ENCODE data around the gene BRIP1. TPM values are rescaled to one million over a fixed set of nuclear protein-coding genes. Genes with fewer than 3 reads are reported as not detected.

The BRIP1 gene
- polyA plus RNA-seq, 1 of the 3 experiments (the other 2 are of a cell fraction) = 2.0 TPM

DNA sequence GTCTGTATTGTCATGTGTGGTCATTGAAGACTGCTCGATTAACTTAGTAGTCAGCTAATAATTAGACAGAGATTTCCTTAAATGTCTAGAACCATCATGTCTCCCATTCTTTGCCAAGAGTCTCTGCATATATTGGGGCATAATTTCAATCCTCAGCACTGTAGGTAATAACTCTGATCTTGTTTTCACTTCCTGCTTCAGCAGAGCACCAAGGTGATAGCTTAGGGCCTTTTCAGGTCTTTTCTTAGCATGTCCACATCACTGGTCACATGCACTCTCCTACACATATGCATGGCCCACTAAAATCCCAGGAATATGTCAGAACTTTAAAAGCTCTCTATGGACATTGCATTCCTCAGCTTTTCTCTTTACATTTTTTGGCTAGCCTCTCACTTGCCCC lies 162.0 kb downstream of the BRIP1 start:
- Histone ChIP-seq H4K20me1 (ENCODE audit: insufficient read depth) (no peaks in the 10 kb centered on the region), H3K79me2 (ENCODE audit: insufficient read depth) (no peaks in the 10 kb centered on the region), H3K9me2 (no peaks in the 10 kb centered on the region), H2AFZ (ENCODE audit: low read depth) (no peak overlapping the region), H3K4me2 (no peak overlapping the region), H3K4me3 (ENCODE audit: low read depth in 2 of 2, low read length in 1 of 2) (no peak overlapping the region), H3K9ac (no peak overlapping the region), H3K27ac (ENCODE audit: low read depth in 2 of 2, low read length in 1 of 2) (no peak overlapping the region), H3K4me1 (ENCODE audit: control insufficient read depth in 1 of 2, insufficient read depth in 2 of 2, low read depth in 1 of 2, low read length in 1 of 2) (no peaks in the 10 kb centered on the region), H3K27me3 (ENCODE audit: insufficient read depth) (no peaks in the 10 kb centered on the region), H3K36me3 (replicated peaks in 1 of 2; ENCODE audit: control insufficient read depth in 1 of 2, insufficient read depth in 2 of 2, low read length in 1 of 2) (peaks cover 0 to 52% of the 10 kb centered on the region in 2 experiments), H3F3A (replicated peaks; ENCODE audit: insufficient read depth) (no peaks in the 10 kb centered on the region), H3K9me3 (peaks cover 25% of the 10 kb centered on the region)
- WGBS (ENCODE audit: low lambda C conversion rate) = 89% methylated on average over 1 of the region's 1 CpG
- no peak for TF ChIP-seq YY1 (IDR thresholded peaks at IDR 0.05; ENCODE audit: low read depth)
- TF ChIP-seq, protein P1, sequence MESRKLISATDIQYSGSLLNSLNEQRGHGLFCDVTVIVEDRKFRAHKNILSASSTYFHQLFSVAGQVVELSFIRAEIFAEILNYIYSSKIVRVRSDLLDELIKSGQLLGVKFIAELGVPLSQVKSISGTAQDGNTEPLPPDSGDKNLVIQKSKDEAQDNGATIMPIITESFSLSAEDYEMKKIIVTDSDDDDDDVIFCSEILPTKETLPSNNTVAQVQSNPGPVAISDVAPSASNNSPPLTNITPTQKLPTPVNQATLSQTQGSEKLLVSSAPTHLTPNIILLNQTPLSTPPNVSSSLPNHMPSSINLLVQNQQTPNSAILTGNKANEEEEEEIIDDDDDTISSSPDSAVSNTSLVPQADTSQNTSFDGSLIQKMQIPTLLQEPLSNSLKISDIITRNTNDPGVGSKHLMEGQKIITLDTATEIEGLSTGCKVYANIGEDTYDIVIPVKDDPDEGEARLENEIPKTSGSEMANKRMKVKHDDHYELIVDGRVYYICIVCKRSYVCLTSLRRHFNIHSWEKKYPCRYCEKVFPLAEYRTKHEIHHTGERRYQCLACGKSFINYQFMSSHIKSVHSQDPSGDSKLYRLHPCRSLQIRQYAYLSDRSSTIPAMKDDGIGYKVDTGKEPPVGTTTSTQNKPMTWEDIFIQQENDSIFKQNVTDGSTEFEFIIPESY (IDR thresholded peaks at IDR 0.05; ENCODE audit: borderline replicate concordance, low read depth) = no peak
- TF ChIP-seq TEAD4 (IDR thresholded peaks at IDR 0.05; ENCODE audit: borderline replicate concordance, insufficient read depth) = no peak
- no peak for TF ChIP-seq FOXM1 (IDR thresholded peaks at IDR 0.05; ENCODE audit: low read depth)
- TF ChIP-seq, protein P2, sequence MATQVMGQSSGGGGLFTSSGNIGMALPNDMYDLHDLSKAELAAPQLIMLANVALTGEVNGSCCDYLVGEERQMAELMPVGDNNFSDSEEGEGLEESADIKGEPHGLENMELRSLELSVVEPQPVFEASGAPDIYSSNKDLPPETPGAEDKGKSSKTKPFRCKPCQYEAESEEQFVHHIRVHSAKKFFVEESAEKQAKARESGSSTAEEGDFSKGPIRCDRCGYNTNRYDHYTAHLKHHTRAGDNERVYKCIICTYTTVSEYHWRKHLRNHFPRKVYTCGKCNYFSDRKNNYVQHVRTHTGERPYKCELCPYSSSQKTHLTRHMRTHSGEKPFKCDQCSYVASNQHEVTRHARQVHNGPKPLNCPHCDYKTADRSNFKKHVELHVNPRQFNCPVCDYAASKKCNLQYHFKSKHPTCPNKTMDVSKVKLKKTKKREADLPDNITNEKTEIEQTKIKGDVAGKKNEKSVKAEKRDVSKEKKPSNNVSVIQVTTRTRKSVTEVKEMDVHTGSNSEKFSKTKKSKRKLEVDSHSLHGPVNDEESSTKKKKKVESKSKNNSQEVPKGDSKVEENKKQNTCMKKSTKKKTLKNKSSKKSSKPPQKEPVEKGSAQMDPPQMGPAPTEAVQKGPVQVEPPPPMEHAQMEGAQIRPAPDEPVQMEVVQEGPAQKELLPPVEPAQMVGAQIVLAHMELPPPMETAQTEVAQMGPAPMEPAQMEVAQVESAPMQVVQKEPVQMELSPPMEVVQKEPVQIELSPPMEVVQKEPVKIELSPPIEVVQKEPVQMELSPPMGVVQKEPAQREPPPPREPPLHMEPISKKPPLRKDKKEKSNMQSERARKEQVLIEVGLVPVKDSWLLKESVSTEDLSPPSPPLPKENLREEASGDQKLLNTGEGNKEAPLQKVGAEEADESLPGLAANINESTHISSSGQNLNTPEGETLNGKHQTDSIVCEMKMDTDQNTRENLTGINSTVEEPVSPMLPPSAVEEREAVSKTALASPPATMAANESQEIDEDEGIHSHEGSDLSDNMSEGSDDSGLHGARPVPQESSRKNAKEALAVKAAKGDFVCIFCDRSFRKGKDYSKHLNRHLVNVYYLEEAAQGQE (IDR thresholded peaks at IDR 0.05; ENCODE audit: low read depth, low read length) = no peak
- TF ChIP-seq, protein P3, sequence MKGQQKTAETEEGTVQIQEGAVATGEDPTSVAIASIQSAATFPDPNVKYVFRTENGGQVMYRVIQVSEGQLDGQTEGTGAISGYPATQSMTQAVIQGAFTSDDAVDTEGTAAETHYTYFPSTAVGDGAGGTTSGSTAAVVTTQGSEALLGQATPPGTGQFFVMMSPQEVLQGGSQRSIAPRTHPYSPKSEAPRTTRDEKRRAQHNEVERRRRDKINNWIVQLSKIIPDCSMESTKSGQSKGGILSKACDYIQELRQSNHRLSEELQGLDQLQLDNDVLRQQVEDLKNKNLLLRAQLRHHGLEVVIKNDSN (IDR thresholded peaks at IDR 0.05; ENCODE audit: borderline replicate concordance, low read depth) = no peak
- TF ChIP-seq, protein P4, sequence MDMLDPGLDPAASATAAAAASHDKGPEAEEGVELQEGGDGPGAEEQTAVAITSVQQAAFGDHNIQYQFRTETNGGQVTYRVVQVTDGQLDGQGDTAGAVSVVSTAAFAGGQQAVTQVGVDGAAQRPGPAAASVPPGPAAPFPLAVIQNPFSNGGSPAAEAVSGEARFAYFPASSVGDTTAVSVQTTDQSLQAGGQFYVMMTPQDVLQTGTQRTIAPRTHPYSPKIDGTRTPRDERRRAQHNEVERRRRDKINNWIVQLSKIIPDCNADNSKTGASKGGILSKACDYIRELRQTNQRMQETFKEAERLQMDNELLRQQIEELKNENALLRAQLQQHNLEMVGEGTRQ (IDR thresholded peaks at IDR 0.05; ENCODE audit: borderline replicate concordance, low read depth, low read length) = no peak
- TF ChIP-seq RFX5 (IDR thresholded peaks at IDR 0.05; ENCODE audit: low read length) = no peak
- TF ChIP-seq, protein P5, sequence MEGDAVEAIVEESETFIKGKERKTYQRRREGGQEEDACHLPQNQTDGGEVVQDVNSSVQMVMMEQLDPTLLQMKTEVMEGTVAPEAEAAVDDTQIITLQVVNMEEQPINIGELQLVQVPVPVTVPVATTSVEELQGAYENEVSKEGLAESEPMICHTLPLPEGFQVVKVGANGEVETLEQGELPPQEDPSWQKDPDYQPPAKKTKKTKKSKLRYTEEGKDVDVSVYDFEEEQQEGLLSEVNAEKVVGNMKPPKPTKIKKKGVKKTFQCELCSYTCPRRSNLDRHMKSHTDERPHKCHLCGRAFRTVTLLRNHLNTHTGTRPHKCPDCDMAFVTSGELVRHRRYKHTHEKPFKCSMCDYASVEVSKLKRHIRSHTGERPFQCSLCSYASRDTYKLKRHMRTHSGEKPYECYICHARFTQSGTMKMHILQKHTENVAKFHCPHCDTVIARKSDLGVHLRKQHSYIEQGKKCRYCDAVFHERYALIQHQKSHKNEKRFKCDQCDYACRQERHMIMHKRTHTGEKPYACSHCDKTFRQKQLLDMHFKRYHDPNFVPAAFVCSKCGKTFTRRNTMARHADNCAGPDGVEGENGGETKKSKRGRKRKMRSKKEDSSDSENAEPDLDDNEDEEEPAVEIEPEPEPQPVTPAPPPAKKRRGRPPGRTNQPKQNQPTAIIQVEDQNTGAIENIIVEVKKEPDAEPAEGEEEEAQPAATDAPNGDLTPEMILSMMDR (IDR thresholded peaks at IDR 0.05) = no peak
- TF ChIP-seq SMC3 (IDR thresholded peaks at IDR 0.05; ENCODE audit: low read depth, low read length) = no peak
- no peak for TF ChIP-seq ELF1 (IDR thresholded peaks at IDR 0.05)
- TF ChIP-seq, protein P6, sequence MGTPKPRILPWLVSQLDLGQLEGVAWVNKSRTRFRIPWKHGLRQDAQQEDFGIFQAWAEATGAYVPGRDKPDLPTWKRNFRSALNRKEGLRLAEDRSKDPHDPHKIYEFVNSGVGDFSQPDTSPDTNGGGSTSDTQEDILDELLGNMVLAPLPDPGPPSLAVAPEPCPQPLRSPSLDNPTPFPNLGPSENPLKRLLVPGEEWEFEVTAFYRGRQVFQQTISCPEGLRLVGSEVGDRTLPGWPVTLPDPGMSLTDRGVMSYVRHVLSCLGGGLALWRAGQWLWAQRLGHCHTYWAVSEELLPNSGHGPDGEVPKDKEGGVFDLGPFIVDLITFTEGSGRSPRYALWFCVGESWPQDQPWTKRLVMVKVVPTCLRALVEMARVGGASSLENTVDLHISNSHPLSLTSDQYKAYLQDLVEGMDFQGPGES (IDR thresholded peaks at IDR 0.05; ENCODE audit: low read depth, low read length) = no peak
- TF ChIP-seq TCF12 (IDR thresholded peaks at IDR 0.05) = no peak
- no peak for TF ChIP-seq MXI1 (IDR thresholded peaks at IDR 0.05; ENCODE audit: low read depth, low read length)
- TF ChIP-seq RCOR1 (IDR thresholded peaks at IDR 0.05; ENCODE audit: low read length) = no peak
- POLR2A ChIA-PET = no interaction called here
- no peak for DNase-seq
- CTCF ChIA-PET = interaction anchor here (1.7 to 2.6 kb wide), 2 partner anchors 12 to 13 kb away, joined by 4 to 9 read pairs; no protein-coding TSS in a partner anchor

All from SK-N-SH (cell line).